Natural killer cell (primary cell): Measurements from ENCODE around the gene NADK. TPM values are rescaled to one million over a fixed set of nuclear protein-coding genes. Genes with fewer than 3 reads are reported as not detected.

Experiments
- ATAC-seq, 3 donors: fragments of 150-1000 bp in 2 of 3; fragments of 200-7000 bp in 1 of 3; cut with Tn5 transposase; 1 replicate in 1 of 3; 2 replicates in 2 of 3; pipeline ENCODE4 v1.10.0; 2021; ENCODE audit warnings: mild to moderate bottlenecking in 2 of 3, moderate library complexity in 2 of 3
- DNase-seq, 2 donors: peaks; one replicate each; pipeline versions ENCODE4 v3.0.0 to v3.0.0-alpha.2; 2013 to 2021; ENCODE audit warnings: mixed read lengths in 1 of 2
- H3K27ac ChIP-seq: one replicate; pipeline ENCODE4 v1.5.1; 2013; ENCODE audit warnings: mild to moderate bottlenecking, low read length
- H3K27me3 ChIP-seq: one replicate; pipeline ENCODE4 v1.6.1; 2013; ENCODE audit warnings: low read length; ENCODE audit not compliant: control insufficient read depth, insufficient read depth
- H3K36me3 ChIP-seq: one replicate; pipeline ENCODE4 v1.6.1; 2013; ENCODE audit warnings: low read length; ENCODE audit not compliant: control insufficient read depth, insufficient read depth
- H3K4me1 ChIP-seq: one replicate; pipeline ENCODE4 v1.6.1; 2013; ENCODE audit warnings: low read length; ENCODE audit not compliant: control insufficient read depth, insufficient read depth
- H3K4me3 ChIP-seq: one replicate; pipeline ENCODE4 v1.5.1; 2013; ENCODE audit warnings: low read length
- H3K9me3 ChIP-seq: one replicate; pipeline ENCODE4 v1.6.1; 2013; ENCODE audit warnings: low read length; ENCODE audit not compliant: control insufficient read depth, insufficient read depth
- H3K27ac Mint-ChIP-seq, 2 donors: one replicate each; pipeline ENCODE4 v1.8.0; 2022; ENCODE audit warnings: mild to moderate bottlenecking in 2 of 2, mixed read lengths in 2 of 2, moderate library complexity in 1 of 2
- H3K27me3 Mint-ChIP-seq, 2 donors: one replicate each; pipeline ENCODE4 v1.8.0; 2022; ENCODE audit warnings: low read depth in 2 of 2, mixed read lengths in 2 of 2
- H3K36me3 Mint-ChIP-seq: one replicate; pipeline ENCODE4 v1.8.0; 2022; ENCODE audit warnings: mixed read lengths
- H3K4me1 Mint-ChIP-seq, 2 donors: one replicate each; pipeline ENCODE4 v1.8.0; 2022; ENCODE audit warnings: mixed read lengths in 2 of 2
- H3K4me3 Mint-ChIP-seq: one replicate; pipeline ENCODE4 v1.8.0; 2022; ENCODE audit warnings: mild to moderate bottlenecking, moderate library complexity, mixed read lengths
- H3K9me3 Mint-ChIP-seq, 2 donors: one replicate each; pipeline ENCODE4 v1.8.0; 2022; ENCODE audit warnings: mixed read lengths in 2 of 2
- WGBS: methylation state at CpG from one replicate; pipeline ENCODE4 v1.1.7; 2013; ENCODE audit warnings: missing lambda C conversion rate; ENCODE audit not compliant: insufficient coverage; 5-methylcytosine and 5-hydroxymethylcytosine counted together
- intact Hi-C: fragments of 100-400 bp; cut with micrococcal nuclease; formaldehyde crosslinking; loops from one replicate; pipeline ENCODE4 v1.14.2; 2022
- total RNA-seq, 4 donors: library from RNA; stranded (reverse); fragments of 120-200 nt in 1 of 4; gene quantifications; one replicate each; pipeline versions ENCODE4 v1.2.3 to v1.2.4, GENCODE V29; 2013 to 2022
- TF ChIP-seq, protein P1 (sequence below): fragments of 200-600 bp; IDR thresholded peaks from one replicate; pipeline ENCODE4 v1.8.0; 2022; ENCODE audit warnings: antibody characterized with exemption

The NADK gene
- total RNA-seq, 3 donors from 2014 or later (not counting 1 experiment from before 2014, with no cell fraction given), result 97.7 to 117 (median 112) TPM

DNA sequence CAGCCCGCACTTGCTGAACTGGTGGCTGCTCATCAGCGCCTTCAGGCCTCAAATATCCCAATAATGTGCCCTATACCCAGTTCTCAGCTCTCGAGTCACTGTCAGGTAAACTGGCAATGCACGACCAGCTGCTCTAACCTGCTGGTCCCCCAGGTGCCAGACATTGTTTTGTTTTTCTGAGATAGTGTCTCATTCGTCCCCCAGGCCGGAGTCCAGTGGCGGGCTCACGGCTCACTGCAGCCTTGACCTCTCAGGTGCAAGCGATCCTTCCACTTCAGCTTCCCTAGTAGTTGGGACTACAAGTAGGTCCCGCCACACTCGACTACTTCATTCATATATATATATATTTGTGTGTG lies 1.0 kb upstream of the NADK start:
- intact Hi-C loops, result no loop called here

DNA sequence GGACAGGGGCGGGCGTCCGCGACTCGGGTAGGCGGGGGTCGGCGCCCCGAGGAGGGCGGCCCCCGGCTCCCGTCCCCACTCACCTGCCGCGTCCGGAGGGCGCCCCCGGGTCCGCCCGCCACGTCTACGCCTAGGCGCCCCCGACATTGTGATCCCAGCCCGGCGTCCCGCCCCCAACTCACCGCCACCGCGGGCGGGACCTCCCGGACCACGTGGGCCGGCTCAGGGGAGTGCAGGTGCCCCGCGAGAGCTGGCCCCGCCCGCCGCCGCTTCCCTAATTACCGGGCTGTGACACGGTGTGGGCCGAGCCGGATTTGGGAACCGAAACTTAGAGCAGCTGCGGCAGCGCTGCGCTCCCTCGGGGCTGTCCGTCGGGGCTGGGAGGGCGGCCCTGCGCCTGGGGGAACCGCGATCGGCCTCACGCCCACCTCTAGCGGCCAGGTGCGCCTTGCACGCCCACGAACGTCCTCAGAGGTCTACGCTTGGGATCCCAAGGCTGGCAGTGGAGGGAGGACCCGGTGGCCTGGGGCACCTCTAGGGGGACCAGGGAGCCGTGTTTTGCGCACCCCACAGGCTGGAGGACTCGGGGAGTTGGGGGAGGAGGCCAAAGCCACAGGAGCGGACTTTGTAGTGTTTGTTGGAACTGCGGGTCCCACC lies 521 bp upstream of the NADK start:
- peak overlapping the region; percentile 96 to 97 for H3K27ac Mint-ChIP-seq
- no peaks in the 10 kb centered on the region for H3K27me3 Mint-ChIP-seq
- intact Hi-C loops, result no loop called here
- H3K36me3 Mint-ChIP-seq, result no peaks in the 10 kb centered on the region
- peaks cover 58 to 66% of the 10 kb centered on the region in 2 donors for H3K4me1 Mint-ChIP-seq
- ATAC-seq (peak; percentile 38 to 72 (median 47)), DNase-seq (peak; percentile 70 to 85)
- no peaks in the 10 kb centered on the region for H3K9me3 Mint-ChIP-seq
- Histone ChIP-seq H3K36me3 (no peaks in the 10 kb centered on the region), H3K9me3 (no peaks in the 10 kb centered on the region), H3K4me3 (peak overlapping the region; percentile 27), H3K4me1 (peaks cover 63% of the 10 kb centered on the region), H3K27me3 (no peaks in the 10 kb centered on the region), H3K27ac (peak overlapping the region; percentile 99)
- TF ChIP-seq, protein P1, sequence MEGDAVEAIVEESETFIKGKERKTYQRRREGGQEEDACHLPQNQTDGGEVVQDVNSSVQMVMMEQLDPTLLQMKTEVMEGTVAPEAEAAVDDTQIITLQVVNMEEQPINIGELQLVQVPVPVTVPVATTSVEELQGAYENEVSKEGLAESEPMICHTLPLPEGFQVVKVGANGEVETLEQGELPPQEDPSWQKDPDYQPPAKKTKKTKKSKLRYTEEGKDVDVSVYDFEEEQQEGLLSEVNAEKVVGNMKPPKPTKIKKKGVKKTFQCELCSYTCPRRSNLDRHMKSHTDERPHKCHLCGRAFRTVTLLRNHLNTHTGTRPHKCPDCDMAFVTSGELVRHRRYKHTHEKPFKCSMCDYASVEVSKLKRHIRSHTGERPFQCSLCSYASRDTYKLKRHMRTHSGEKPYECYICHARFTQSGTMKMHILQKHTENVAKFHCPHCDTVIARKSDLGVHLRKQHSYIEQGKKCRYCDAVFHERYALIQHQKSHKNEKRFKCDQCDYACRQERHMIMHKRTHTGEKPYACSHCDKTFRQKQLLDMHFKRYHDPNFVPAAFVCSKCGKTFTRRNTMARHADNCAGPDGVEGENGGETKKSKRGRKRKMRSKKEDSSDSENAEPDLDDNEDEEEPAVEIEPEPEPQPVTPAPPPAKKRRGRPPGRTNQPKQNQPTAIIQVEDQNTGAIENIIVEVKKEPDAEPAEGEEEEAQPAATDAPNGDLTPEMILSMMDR, result no peak
- WGBS, result under 1% methylated on average over 68 of the region's 68 CpGs
- H3K4me3 Mint-ChIP-seq, result peak overlapping the region; percentile 87

More for the DNA sequence above, 1.0 kb upstream of the NADK start:
- H3K27ac Mint-ChIP-seq, result peak overlapping the region; percentile 96 to 97
- H3K9me3 Mint-ChIP-seq, result no peaks in the 10 kb centered on the region
- Histone ChIP-seq H3K36me3 (no peaks in the 10 kb centered on the region), H3K9me3 (no peaks in the 10 kb centered on the region), H3K27ac (peak overlapping the region; percentile 99), H3K27me3 (no peaks in the 10 kb centered on the region), H3K4me1 (peaks cover 63% of the 10 kb centered on the region), H3K4me3 (peak overlapping the region; percentile 27)
- H3K4me1 Mint-ChIP-seq, result peaks cover 58 to 66% of the 10 kb centered on the region in 2 donors
- peak overlapping the region; percentile 87 for H3K4me3 Mint-ChIP-seq
- ATAC-seq (no peak), DNase-seq (no peak)
- 46% methylated on average over 8 of the region's 11 CpGs for WGBS
- H3K36me3 Mint-ChIP-seq, result no peaks in the 10 kb centered on the region
- H3K27me3 Mint-ChIP-seq, result no peaks in the 10 kb centered on the region
- TF ChIP-seq, protein P1, result no peak

DNA sequence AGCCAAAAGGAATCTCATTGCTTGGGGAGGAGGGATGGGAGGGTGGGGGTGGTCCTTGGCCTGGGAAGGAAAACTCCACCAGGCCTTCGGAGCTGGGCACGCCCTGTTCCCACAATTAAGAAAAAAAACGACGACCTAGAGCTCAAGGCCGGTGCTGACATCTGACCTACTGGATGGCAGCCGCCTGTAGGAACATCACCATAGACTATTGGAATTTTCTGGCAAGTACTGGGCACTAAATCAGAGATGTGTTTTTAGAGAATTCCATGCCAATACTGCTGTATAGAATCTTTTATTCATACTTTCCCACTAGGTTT lies 729 bp downstream of the NADK start:
- Histone ChIP-seq H3K4me3 (peak overlapping the region; percentile 41), H3K27me3 (no peaks in the 10 kb centered on the region), H3K4me1 (peaks cover 51% of the 10 kb centered on the region), H3K36me3 (peaks cover under 1% of the 10 kb centered on the region), H3K27ac (peak overlapping the region; percentile 47), H3K9me3 (no peaks in the 10 kb centered on the region)
- TF ChIP-seq, protein P1, result no peak
- 7% methylated on average over 6 of the region's 6 CpGs for WGBS
- DNase-seq, result no peak
- intact Hi-C loops, result no loop called here
- peak overlapping the region; percentile 81 to 82 for H3K27ac Mint-ChIP-seq
- no peaks in the 10 kb centered on the region for H3K27me3 Mint-ChIP-seq
- peaks cover 50 to 55% of the 10 kb centered on the region in 2 donors for H3K4me1 Mint-ChIP-seq
- ATAC-seq, result no peak
- H3K36me3 Mint-ChIP-seq, result no peaks in the 10 kb centered on the region
- no peaks in the 10 kb centered on the region for H3K9me3 Mint-ChIP-seq
- H3K4me3 Mint-ChIP-seq, result peak overlapping the region; percentile 89
